AG04450 (cell line): Measurements from ENCODE around the gene PCDHA4. TPM values are rescaled to one million over a fixed set of nuclear protein-coding genes. Genes with fewer than 3 reads are reported as not detected.
"Not testable (repeated sequence)": the region's sequence is repeated elsewhere in the genome, so short reads cannot be mapped to it uniquely, and the experiment has no call there.

Experiments used
- CTCF ChIA-PET: fragments of 300-600, 350-600 bp; formaldehyde crosslinking; extraction: SDS; loops from one replicate; lab custom pipeline; 2022; ENCODE audit warnings: antibody characterized with exemption, inconsistent platforms; lab: Charles Lee
- POLR2A ChIA-PET: fragments of 350-600 bp; formaldehyde crosslinking; extraction: SDS; loops from one replicate; lab custom pipeline; 2021; ENCODE audit warnings: antibody characterized with exemption, inconsistent platforms; lab: Yijun Ruan, JAX
- DNase-seq: peaks from one replicate; pipeline ENCODE4 v3.0.0-alpha.2; 2011; ENCODE audit warnings: low read depth, low spot score
- H3K27ac ChIP-seq: one replicate; pipeline ENCODE4 v1.5.1; 2012; ENCODE audit warnings: low read depth, low read length, control low read depth
- H3K27me3 ChIP-seq: one replicate; pipeline ENCODE4 v1.6.0; 2012; ENCODE audit warnings: low read length; ENCODE audit not compliant: control insufficient read depth, insufficient read depth
- H3K4me3 ChIP-seq: 2 replicates; pipeline ENCODE4 v1.5.1; 2011; ENCODE audit warnings: mild to moderate bottlenecking, low read depth, low read length, control low read depth
- H3K9me3 ChIP-seq: 2 replicates; pipeline ENCODE4 v1.5.1; 2012; ENCODE audit warnings: low read length; ENCODE audit not compliant: control insufficient read depth, insufficient read depth
- polyA plus RNA-seq: library from polyadenylated mRNA; depleted of rRNA; stranded (reverse); fragments of >200 nt; gene quantifications from 2 replicates; pipeline ENCODE4 v1.2.3, GENCODE V29; 2011
- TF ChIP-seq, protein P1 (sequence below): IDR thresholded peaks from 2 replicates; pipeline ENCODE4 v1.5.1; 2011; ENCODE audit warnings: low read depth, low read length, control low read depth, inconsistent platforms

Gene PCDHA4
- polyA plus RNA-seq, 1 experiment, result not detected

GRCh38 chr5:140808889-140809291, 2.0 kb downstream of the PCDHA4 start:
- Histone ChIP-seq H3K4me3 (no peak overlapping the region), H3K27me3 (no peaks in the 10 kb centered on the region), H3K9me3 (peaks cover 23% of the 10 kb centered on the region), H3K27ac (no peak overlapping the region)
- POLR2A ChIA-PET, result no interaction called here
- CTCF ChIA-PET, result no interaction called here
- no peak for DNase-seq
- TF ChIP-seq, protein P1, sequence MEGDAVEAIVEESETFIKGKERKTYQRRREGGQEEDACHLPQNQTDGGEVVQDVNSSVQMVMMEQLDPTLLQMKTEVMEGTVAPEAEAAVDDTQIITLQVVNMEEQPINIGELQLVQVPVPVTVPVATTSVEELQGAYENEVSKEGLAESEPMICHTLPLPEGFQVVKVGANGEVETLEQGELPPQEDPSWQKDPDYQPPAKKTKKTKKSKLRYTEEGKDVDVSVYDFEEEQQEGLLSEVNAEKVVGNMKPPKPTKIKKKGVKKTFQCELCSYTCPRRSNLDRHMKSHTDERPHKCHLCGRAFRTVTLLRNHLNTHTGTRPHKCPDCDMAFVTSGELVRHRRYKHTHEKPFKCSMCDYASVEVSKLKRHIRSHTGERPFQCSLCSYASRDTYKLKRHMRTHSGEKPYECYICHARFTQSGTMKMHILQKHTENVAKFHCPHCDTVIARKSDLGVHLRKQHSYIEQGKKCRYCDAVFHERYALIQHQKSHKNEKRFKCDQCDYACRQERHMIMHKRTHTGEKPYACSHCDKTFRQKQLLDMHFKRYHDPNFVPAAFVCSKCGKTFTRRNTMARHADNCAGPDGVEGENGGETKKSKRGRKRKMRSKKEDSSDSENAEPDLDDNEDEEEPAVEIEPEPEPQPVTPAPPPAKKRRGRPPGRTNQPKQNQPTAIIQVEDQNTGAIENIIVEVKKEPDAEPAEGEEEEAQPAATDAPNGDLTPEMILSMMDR, result no peak

DNA sequence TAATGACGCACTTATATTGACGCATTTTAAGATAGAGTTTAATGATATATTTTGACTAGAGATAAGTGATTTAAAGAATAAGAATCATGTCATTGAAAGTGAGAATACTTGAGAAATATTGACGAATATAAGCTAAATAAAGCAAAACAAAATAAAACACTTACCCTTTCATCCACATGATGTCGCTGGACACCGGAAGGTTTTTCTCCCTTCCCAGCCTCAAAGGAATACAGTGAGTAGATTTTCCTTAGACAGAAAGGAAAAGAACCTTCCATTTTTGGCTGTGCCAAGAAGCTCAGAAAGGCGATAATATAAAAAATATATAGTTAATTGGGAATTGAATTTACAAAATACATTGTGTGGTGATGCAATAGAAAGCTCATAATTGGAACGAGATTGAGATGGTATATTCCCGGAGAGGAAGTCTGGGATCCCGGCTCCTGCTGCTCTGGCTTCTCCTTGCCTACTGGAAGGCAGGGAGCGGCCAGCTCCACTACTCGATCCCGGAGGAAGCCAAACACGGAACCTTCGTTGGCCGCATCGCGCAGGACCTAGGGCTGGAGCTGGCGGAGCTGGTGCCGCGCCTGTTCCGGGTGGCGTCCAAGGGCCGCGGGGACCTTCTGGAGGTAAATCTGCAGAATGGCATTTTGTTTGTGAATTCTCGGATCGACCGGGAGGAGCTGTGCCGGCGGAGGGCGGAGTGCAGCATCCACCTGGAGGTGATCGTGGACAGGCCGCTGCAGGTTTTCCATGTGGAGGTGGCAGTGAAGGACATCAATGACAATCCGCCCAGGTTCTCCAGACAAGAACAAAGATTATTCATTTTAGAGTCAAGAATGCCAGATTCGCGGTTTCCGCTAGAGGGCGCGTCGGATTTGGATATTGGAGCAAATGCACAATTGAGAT, 14.8 kb downstream of the PCDHA4 start, which contains the start of gene PCDHA5:
PCDHA5 (plus strand) TSS at position 239 of the 906 bp plus-strand sequence.
- ChIA-PET CTCF (interaction anchor here (1.7 kb wide), 1 partner anchor 16 kb away, joined by 5 read pairs; no protein-coding TSS in a partner anchor), POLR2A (no interaction called here)
- TF ChIP-seq, protein P1, result peak; percentile 25
- DNase-seq, result no peak
- Histone ChIP-seq H3K27me3 (no peaks in the 10 kb centered on the region), H3K9me3 (peaks cover 23% of the 10 kb centered on the region), H3K27ac (no peak within 1 kb of the TSS), H3K4me3 (no peak within 1 kb of the TSS)

- Histone ChIP-seq H3K4me3 (no peak overlapping the region), H3K9me3 (peaks cover 23% of the 10 kb centered on the region), H3K27me3 (no peaks in the 10 kb centered on the region), H3K27ac (no peak overlapping the region)
- ChIA-PET POLR2A (no interaction called here), CTCF (no interaction called here)
- no peak for DNase-seq
- TF ChIP-seq, protein P1, result no peak
These were observed 15.4 kb downstream of the PCDHA4 start for GRCh38 chr5:140822281-140822629.

DNA sequence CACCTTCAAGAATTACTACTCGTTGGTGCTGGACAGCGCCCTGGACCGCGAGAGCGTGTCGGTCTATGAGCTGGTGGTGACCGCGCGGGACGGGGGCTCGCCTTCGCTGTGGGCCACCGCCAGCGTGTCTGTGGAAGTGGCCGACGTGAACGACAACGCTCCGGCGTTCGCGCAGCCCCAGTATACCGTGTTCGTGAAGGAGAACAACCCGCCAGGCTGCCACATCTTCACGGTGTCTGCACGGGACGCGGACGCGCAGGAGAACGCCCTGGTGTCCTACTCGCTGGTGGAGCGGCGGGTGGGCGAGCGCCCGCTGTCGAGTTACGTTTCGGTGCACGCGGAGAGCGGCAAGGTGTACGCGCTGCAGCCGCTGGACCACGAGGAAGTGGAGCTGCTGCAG, 16.1 kb downstream of the PCDHA4 start:
- POLR2A ChIA-PET, H3K27ac ChIP-seq, CTCF ChIA-PET, H3K27me3 ChIP-seq, H3K4me3 ChIP-seq, DNase-seq: not testable (repeated sequence)
- peaks cover 24% of the 10 kb centered on the region for H3K9me3 ChIP-seq

- Histone ChIP-seq H3K9me3 (peaks cover 29% of the 10 kb centered on the region), H3K4me3 (no peak overlapping the region), H3K27me3 (no peaks in the 10 kb centered on the region), H3K27ac (no peak overlapping the region)
- TF ChIP-seq, protein P1, result no peak
- ChIA-PET CTCF (no interaction called here), POLR2A (no interaction called here)
- DNase-seq, result no peak
These were observed 16.6 kb downstream of the PCDHA4 start for GRCh38 chr5:140823475-140823874.
